Keratinocyte (primary cell): ENCODE data around the gene FLRT1. TPM values are rescaled to one million over a fixed set of nuclear protein-coding genes. Genes with fewer than 3 reads are reported as not detected.

Experiments
- DNase-seq: peaks from one replicate; pipeline ENCODE4 v3.0.0-alpha.2; 2011; ENCODE audit warnings: low read depth, missing footprints, low spot score
- FAIRE-seq: peaks from 2 replicates; lab custom pipeline; 2011; peaks lifted over from hg19 to GRCh38; lab: Jason Lieb, UNC
- H2AFZ ChIP-seq: 2 replicates; pipeline ENCODE4 v1.6.0; 2012; ENCODE audit warnings: low read length, control low read depth, inconsistent platforms; ENCODE audit not compliant: control insufficient read depth
- H3K27ac ChIP-seq: 2 replicates; pipeline ENCODE4 v1.5.1; 2011; ENCODE audit warnings: low read length; ENCODE audit not compliant: control insufficient read depth, insufficient read depth
- H3K27me3 ChIP-seq: 3 replicates; pipeline ENCODE4 v1.6.0; 2011; ENCODE audit warnings: low read length; ENCODE audit not compliant: control insufficient read depth, insufficient read depth; ENCODE audit errors: extremely low read depth
- H3K36me3 ChIP-seq, 2 experiments: 2 replicates in 1 of 2; 3 replicates in 1 of 2; pipeline ENCODE4 v1.5.1; 2011; ENCODE audit warnings: low read length in 2 of 2, mild to moderate bottlenecking in 1 of 2; ENCODE audit not compliant: control insufficient read depth in 2 of 2, insufficient read depth in 2 of 2; ENCODE audit errors: extremely low read depth in 1 of 2
- H3K4me1 ChIP-seq: 3 replicates; pipeline ENCODE4 v1.5.1; 2011; ENCODE audit warnings: low read length; ENCODE audit not compliant: control insufficient read depth, insufficient read depth; ENCODE audit errors: extremely low read depth
- H3K4me2 ChIP-seq: 3 replicates; pipeline ENCODE4 v1.6.0; 2011; ENCODE audit warnings: low read depth, low read length; ENCODE audit not compliant: control insufficient read depth, insufficient read depth; ENCODE audit errors: extremely low read depth
- H3K4me3 ChIP-seq, 3 experiments: fragments of 200-600 bp in 1 of 3; sonication (generic) in 1 of 3; 2 replicates in 2 of 3; 3 replicates in 1 of 3; pipeline ENCODE4 v1.5.1; 2011 to 2016; ENCODE audit warnings: low read length in 3 of 3, mild to moderate bottlenecking in 3 of 3, control low read depth in 2 of 3, inconsistent platforms in 1 of 3, low read depth in 1 of 3, mixed read lengths in 1 of 3, mixed run types in 1 of 3, moderate library complexity in 1 of 3; ENCODE audit not compliant: control insufficient read depth in 2 of 3, insufficient read depth in 2 of 3; ENCODE audit errors: extremely low read depth in 1 of 3
- H3K79me2 ChIP-seq: 2 replicates; pipeline ENCODE4 v1.6.0; 2012; ENCODE audit warnings: low read length; ENCODE audit not compliant: control insufficient read depth, insufficient read depth
- H3K9ac ChIP-seq: 3 replicates; pipeline ENCODE4 v1.6.0; 2011; ENCODE audit warnings: low read length; ENCODE audit not compliant: control insufficient read depth, insufficient read depth; ENCODE audit errors: extremely low read depth
- H3K9me1 ChIP-seq: 3 replicates; pipeline ENCODE4 v1.6.0; 2011; ENCODE audit warnings: low read length; ENCODE audit not compliant: control insufficient read depth, insufficient read depth; ENCODE audit errors: extremely low read depth
- H3K9me3 ChIP-seq: 2 replicates; pipeline ENCODE4 v1.5.1; 2012; ENCODE audit warnings: low read depth, low read length; ENCODE audit not compliant: control insufficient read depth
- H4K20me1 ChIP-seq: 3 replicates; pipeline ENCODE4 v1.6.0; 2011; ENCODE audit warnings: low read length; ENCODE audit not compliant: control insufficient read depth, insufficient read depth; ENCODE audit errors: extremely low read depth
- EZH2 ChIP-seq: IDR thresholded peaks from one replicate; pipeline ENCODE4 v1.6.1; 2012; ENCODE audit warnings: inconsistent platforms, mild to moderate bottlenecking, low read length, moderate library complexity
- dilution Hi-C: fragments of 300-500 bp; cut with MboI; formaldehyde crosslinking; loops from one replicate; pipeline ENCODE4 v1.7.0; 2020; ENCODE audit warnings: low sequenced_read_pairs; ENCODE audit not compliant: extremely low pct_ligation_motif_present
- polyA plus RNA-seq, 5 experiments: library from polyadenylated mRNA; depleted of rRNA in 3 of 5; stranded (reverse) in 3 of 5; stranded (forward) in 1 of 5; unstranded in 1 of 5; fragments of >200 nt; gene quantifications; 1 replicate in 1 of 5; 2 replicates in 3 of 5; 3 replicates in 1 of 5; pipeline versions ENCODE4 v1.2.1 to v1.2.3, GENCODE V29; 2011 to 2012; ENCODE audit warnings: missing spikeins in 2 of 5, low read depth in 1 of 5, low replicate concordance in 1 of 5
- TF ChIP-seq, protein P1 (sequence below), 3 experiments: IDR thresholded peaks in 1 of 3; conservative IDR thresholded peaks in 1 of 3; optimal IDR thresholded peaks in 1 of 3; 2 replicates in 2 of 3; 3 replicates in 1 of 3; pipeline versions ENCODE3 to v1.5.1; 2011; ENCODE audit warnings: low read length in 3 of 3, mild to moderate bottlenecking in 3 of 3, moderate library complexity in 2 of 3, control low read depth in 1 of 3, inconsistent platforms in 1 of 3; ENCODE audit not compliant: insufficient read depth in 2 of 3; ENCODE audit errors: extremely low read depth in 1 of 3

Gene FLRT1
- polyA plus RNA-seq, 1 donor (not counting 4 experiments of a cell fraction or from before 2014, with no cell fraction given), result not detected

DNA sequence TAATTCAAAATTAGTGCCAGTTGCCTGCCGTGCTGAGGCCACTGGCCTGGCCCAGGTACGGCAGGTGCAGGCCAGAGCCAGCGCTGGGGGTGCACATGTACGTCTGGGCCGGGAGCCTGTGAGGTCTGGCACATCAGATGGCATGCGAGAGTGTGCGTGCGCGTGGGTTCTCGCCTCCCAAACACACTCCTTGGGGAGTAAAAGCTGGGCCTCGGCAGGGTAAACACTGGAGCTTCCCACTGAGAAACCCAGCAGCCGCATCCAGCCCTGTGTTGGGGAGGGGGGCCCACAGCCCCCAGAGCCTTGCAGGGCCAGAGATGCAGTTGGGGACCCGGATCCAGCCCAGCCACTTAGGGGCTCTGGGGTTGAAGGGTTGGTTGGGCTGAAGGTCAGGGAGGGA lies 37.8 kb downstream of the FLRT1 start:
- Histone ChIP-seq H3K27ac (no peak overlapping the region), H3K27me3 (no peaks in the 10 kb centered on the region), H3K9me3 (no peaks in the 10 kb centered on the region), H3K4me1 (no peaks in the 10 kb centered on the region), H3K9me1 (no peaks in the 10 kb centered on the region), H3K4me3 (no peak overlapping the region), H3K36me3 (no peaks in the 10 kb centered on the region), H3K4me2 (no peak overlapping the region), H4K20me1 (peaks cover 7% of the 10 kb centered on the region), H3K9ac (no peak overlapping the region), H2AFZ (no peak overlapping the region), H3K79me2 (no peaks in the 10 kb centered on the region)
- FAIRE-seq, result no peak
- no peak for TF ChIP-seq EZH2
- no peak for DNase-seq
- dilution Hi-C loops, result no loop called here

DNA sequence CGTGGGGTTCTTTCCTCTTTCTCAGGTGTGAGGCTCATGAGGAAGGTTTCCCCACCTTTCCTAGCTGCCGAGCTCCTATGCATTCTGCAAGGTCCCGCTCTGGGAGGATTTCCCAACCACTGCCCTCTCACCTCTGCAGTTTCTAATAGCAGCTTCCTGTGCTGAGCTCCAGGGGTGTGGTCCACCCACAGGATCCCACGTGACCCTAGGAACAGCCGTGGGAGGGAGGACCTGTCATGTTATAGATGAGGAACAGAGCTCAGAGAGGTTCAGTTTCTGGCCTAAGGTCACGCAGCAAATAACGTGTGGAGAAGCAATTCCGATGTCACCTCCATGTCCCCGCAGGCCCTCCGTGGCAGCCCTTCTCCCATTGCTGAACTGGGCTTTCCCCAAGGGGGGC lies 38.5 kb downstream of the FLRT1 start:
- Histone ChIP-seq H3K9ac (no peak overlapping the region), H3K4me1 (no peaks in the 10 kb centered on the region), H4K20me1 (peaks cover 7% of the 10 kb centered on the region), H3K36me3 (no peaks in the 10 kb centered on the region), H3K27ac (no peak overlapping the region), H3K79me2 (no peaks in the 10 kb centered on the region), H2AFZ (no peak overlapping the region), H3K27me3 (no peaks in the 10 kb centered on the region), H3K9me3 (no peaks in the 10 kb centered on the region), H3K9me1 (no peaks in the 10 kb centered on the region), H3K4me3 (no peak overlapping the region), H3K4me2 (no peak overlapping the region)
- dilution Hi-C loops, result no loop called here
- no peak for FAIRE-seq
- TF ChIP-seq, protein P1, sequence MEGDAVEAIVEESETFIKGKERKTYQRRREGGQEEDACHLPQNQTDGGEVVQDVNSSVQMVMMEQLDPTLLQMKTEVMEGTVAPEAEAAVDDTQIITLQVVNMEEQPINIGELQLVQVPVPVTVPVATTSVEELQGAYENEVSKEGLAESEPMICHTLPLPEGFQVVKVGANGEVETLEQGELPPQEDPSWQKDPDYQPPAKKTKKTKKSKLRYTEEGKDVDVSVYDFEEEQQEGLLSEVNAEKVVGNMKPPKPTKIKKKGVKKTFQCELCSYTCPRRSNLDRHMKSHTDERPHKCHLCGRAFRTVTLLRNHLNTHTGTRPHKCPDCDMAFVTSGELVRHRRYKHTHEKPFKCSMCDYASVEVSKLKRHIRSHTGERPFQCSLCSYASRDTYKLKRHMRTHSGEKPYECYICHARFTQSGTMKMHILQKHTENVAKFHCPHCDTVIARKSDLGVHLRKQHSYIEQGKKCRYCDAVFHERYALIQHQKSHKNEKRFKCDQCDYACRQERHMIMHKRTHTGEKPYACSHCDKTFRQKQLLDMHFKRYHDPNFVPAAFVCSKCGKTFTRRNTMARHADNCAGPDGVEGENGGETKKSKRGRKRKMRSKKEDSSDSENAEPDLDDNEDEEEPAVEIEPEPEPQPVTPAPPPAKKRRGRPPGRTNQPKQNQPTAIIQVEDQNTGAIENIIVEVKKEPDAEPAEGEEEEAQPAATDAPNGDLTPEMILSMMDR (optimal IDR thresholded peaks at IDR 0.05 in 1 of 3, IDR thresholded peaks at IDR 0.05 in 1 of 3, conservative IDR thresholded peaks at IDR 0.05 in 1 of 3; ENCODE audit: extremely low read depth in 1 of 3, insufficient read depth in 2 of 3, low read length in 3 of 3), result no peak
- no peak for TF ChIP-seq EZH2
- no peak for DNase-seq

DNA sequence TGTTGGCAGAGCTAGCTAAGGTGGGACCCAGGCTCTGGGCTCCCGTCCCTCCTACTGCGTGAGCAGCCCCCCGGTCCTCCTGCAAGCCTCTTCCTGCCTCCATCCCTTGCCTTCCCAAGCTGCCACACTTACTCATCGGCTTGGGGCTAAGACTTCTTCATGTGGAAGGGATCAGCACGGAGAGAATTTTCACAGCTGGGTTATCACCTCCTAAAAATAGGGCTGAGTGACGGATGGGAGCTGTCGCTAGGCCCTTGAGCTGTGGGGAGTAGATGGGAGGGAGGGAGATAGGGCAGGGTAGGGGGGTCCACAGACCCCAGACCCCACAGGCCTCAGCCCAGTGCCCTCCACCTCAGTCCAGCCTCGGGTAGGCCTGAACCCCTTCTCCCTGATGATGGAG lies 41.0 kb downstream of the FLRT1 start:
- Histone ChIP-seq H3K4me1 (no peaks in the 10 kb centered on the region), H3K27me3 (peaks cover 4% of the 10 kb centered on the region), H3K79me2 (no peaks in the 10 kb centered on the region), H3K9me1 (no peaks in the 10 kb centered on the region), H3K9me3 (no peaks in the 10 kb centered on the region), H3K27ac (no peak overlapping the region), H3K9ac (no peak overlapping the region), H3K4me2 (no peak overlapping the region), H2AFZ (no peak overlapping the region), H4K20me1 (peaks cover 3% of the 10 kb centered on the region), H3K4me3 (no peak overlapping the region), H3K36me3 (no peaks in the 10 kb centered on the region)
- no peak for TF ChIP-seq EZH2
- TF ChIP-seq, protein P1 (optimal IDR thresholded peaks at IDR 0.05 in 1 of 3, IDR thresholded peaks at IDR 0.05 in 1 of 3, conservative IDR thresholded peaks at IDR 0.05 in 1 of 3; ENCODE audit: extremely low read depth in 1 of 3, insufficient read depth in 2 of 3, low read length in 3 of 3), result no peak
- FAIRE-seq (no peak), DNase-seq (no peak)
- dilution Hi-C loops, result no loop called here
